HepG2 (cell line): ENCODE results near the gene TASP1. TPM values are rescaled to one million over a fixed set of nuclear protein-coding genes. Genes with fewer than 3 reads are reported as not detected.

ENCODE experiments used
- ARID2 ChIP-seq: sonication (generic); formaldehyde crosslinking; IDR thresholded peaks from 2 replicates; pipeline ENCODE4 v1.8.1; 2022; ENCODE audit warnings: mild to moderate bottlenecking, missing genetic modification reagents, borderline replicate concordance
- HMGXB3 ChIP-seq: sonication (generic); formaldehyde crosslinking; IDR thresholded peaks from 2 replicates; pipeline ENCODE4 v1.4.0; 2020; ENCODE audit warnings: missing genetic modification reagents, borderline replicate concordance
- KLF12 ChIP-seq: sonication (generic); formaldehyde crosslinking; IDR thresholded peaks from 2 replicates; pipeline ENCODE4 v1.4.0; 2020; ENCODE audit warnings: missing genetic modification reagents, borderline replicate concordance
- LRRFIP1 ChIP-seq: sonication (generic); formaldehyde crosslinking; conservative IDR thresholded peaks from 2 replicates; pipeline ENCODE4 v1.4.0; 2020; ENCODE audit warnings: missing genetic modification reagents
- ZFP82 ChIP-seq: sonication (generic); formaldehyde crosslinking; IDR thresholded peaks from 2 replicates; pipeline ENCODE4 v1.5.1; 2020; ENCODE audit warnings: mild to moderate bottlenecking, missing genetic modification reagents, borderline replicate concordance
- polyA plus RNA-seq, 8 experiments: library from polyadenylated mRNA; depleted of rRNA in 3 of 8; stranded (reverse) in 7 of 8; unstranded in 1 of 8; fragments of >200 nt; fragmentation: Illumina TruSeq in 4 of 8; extraction: Trizol in 4 of 8; gene quantifications; 2 replicates each; pipeline versions ENCODE4 v1.2.1 to v1.2.3, GENCODE V29; 2011 to 2016; ENCODE audit warnings: low read depth in 4 of 8, missing spikeins in 1 of 8, mixed read lengths in 1 of 8; ENCODE audit not compliant: insufficient read depth in 1 of 8
- total RNA-seq, 5 experiments: library from RNA; depleted of rRNA; stranded (reverse); fragments of >200 nt; fragmentation: Illumina TruSeq; extraction: Trizol; gene quantifications; 2 replicates each; pipeline ENCODE4 v1.2.3, GENCODE V29; 2016; ENCODE audit warnings: low read depth in 1 of 5
- TF ChIP-seq, protein P1 (sequence below): sonication (generic); formaldehyde crosslinking; IDR thresholded peaks from 2 replicates; pipeline ENCODE4 v1.9.0; 2021; ENCODE audit warnings: missing genetic modification reagents, borderline replicate concordance

Gene TASP1
- total and polyA plus RNA-seq, 2 of the 13 experiments (the other 11 are each of a cell fraction or from before 2014, with no cell fraction given) = 10.0 to 25.2 TPM

DNA sequence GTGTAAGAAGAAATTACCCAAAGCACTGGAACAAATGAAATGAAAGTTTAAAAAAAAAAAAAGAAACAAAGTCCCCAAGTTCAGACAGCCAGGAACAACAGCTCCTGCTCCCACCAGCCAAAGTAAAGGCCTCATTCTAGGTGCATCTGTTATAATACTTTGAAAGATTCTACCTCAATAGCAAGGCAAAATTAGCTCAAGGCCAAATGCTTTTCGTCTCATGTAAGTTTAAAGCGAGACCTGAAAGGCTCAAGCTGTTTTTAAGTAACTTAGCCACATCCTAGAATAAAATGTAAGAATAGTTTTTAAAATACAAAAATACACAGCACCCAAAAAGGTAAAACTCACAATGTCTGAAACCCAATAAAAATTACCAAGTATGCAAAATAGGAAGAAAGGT lies 64.7 kb downstream of the TASP1 start (continued):
- TF ChIP-seq, protein P1, sequence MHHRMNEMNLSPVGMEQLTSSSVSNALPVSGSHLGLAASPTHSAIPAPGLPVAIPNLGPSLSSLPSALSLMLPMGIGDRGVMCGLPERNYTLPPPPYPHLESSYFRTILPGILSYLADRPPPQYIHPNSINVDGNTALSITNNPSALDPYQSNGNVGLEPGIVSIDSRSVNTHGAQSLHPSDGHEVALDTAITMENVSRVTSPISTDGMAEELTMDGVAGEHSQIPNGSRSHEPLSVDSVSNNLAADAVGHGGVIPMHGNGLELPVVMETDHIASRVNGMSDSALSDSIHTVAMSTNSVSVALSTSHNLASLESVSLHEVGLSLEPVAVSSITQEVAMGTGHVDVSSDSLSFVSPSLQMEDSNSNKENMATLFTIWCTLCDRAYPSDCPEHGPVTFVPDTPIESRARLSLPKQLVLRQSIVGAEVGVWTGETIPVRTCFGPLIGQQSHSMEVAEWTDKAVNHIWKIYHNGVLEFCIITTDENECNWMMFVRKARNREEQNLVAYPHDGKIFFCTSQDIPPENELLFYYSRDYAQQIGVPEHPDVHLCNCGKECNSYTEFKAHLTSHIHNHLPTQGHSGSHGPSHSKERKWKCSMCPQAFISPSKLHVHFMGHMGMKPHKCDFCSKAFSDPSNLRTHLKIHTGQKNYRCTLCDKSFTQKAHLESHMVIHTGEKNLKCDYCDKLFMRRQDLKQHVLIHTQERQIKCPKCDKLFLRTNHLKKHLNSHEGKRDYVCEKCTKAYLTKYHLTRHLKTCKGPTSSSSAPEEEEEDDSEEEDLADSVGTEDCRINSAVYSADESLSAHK (CRISPR knock-in tag) = no peak
- TF ChIP-seq KLF12 = no peak
- no peak for TF ChIP-seq LRRFIP1 (CRISPR knock-in tag)
- no peak for TF ChIP-seq ZFP82
- no peak for TF ChIP-seq HMGXB3 (CRISPR knock-in tag)
- no peak for TF ChIP-seq ARID2 (CRISPR knock-in tag)
